WTC11 (cell line): Measurements from ENCODE around the gene ATP2B1. TPM values are rescaled to one million over a fixed set of nuclear protein-coding genes. Genes with fewer than 3 reads are reported as not detected.

Experiments used
- ATAC-seq: fragments of 200-7000 bp; cut with Tn5 transposase; 2 replicates; pipeline ENCODE4 v1.10.0; 2021; ENCODE audit warnings: mild to moderate bottlenecking, moderate library complexity
- CTCF ChIA-PET: fragments of 300-600 bp; sonication (Branson Sonifier 250); formaldehyde crosslinking; loops from one replicate; lab custom pipeline; 2021; ENCODE audit warnings: antibody characterized with exemption; lab: Charles Lee
- POLR2A ChIA-PET: fragments of 350-600 bp; sonication (Branson Sonifier 250); formaldehyde crosslinking; loops from one replicate; lab custom pipeline; 2021; ENCODE audit warnings: antibody characterized with exemption; lab: Charles Lee
- DNase-seq: peaks from one replicate; pipeline ENCODE4 v3.0.0; 2021; ENCODE audit warnings: low spot score
- H3K27ac Mint-ChIP-seq: 2 replicates; pipeline ENCODE4 v1.8.0; 2021; ENCODE audit warnings: mixed read lengths
- H3K27me3 Mint-ChIP-seq: 2 replicates; pipeline ENCODE4 v1.8.0; 2021; ENCODE audit warnings: low read depth, mild to moderate bottlenecking, moderate library complexity, mixed read lengths
- H3K36me3 Mint-ChIP-seq: 2 replicates; pipeline ENCODE4 v1.8.0; 2021; ENCODE audit warnings: mixed read lengths
- H3K4me1 Mint-ChIP-seq: 2 replicates; pipeline ENCODE4 v1.8.0; 2022; ENCODE audit warnings: mixed read lengths
- H3K4me3 Mint-ChIP-seq: 2 replicates; pipeline ENCODE4 v1.8.0; 2021; ENCODE audit warnings: mild to moderate bottlenecking, moderate library complexity, mixed read lengths
- H3K9me3 Mint-ChIP-seq: 2 replicates; pipeline ENCODE4 v1.8.0; 2021; ENCODE audit warnings: mixed read lengths
- ARID4B ChIP-seq: sonication (generic); formaldehyde crosslinking; IDR thresholded peaks from 2 replicates; pipeline ENCODE4 v1.8.0; 2023; ENCODE audit warnings: missing genetic modification reagents, mild to moderate bottlenecking, borderline replicate concordance
- ATF1 ChIP-seq: sonication (generic); formaldehyde crosslinking; IDR thresholded peaks from 2 replicates; pipeline ENCODE4 v1.8.1; 2023; ENCODE audit warnings: mild to moderate bottlenecking, moderate library complexity, missing genetic modification reagents
- ATF2 ChIP-seq: sonication (generic); formaldehyde crosslinking; IDR thresholded peaks from 2 replicates; pipeline ENCODE4 v1.8.1; 2022; ENCODE audit warnings: low read depth, missing genetic modification reagents, borderline replicate concordance
- CREM ChIP-seq: sonication (generic); formaldehyde crosslinking; IDR thresholded peaks from 2 replicates; pipeline ENCODE4 v1.8.1; 2022; ENCODE audit warnings: mild to moderate bottlenecking, missing genetic modification reagents, moderate library complexity
- E2F4 ChIP-seq: sonication (generic); formaldehyde crosslinking; IDR thresholded peaks from 2 replicates; pipeline ENCODE4 v1.8.1; 2022; ENCODE audit warnings: low read depth, mild to moderate bottlenecking, moderate library complexity, missing genetic modification reagents, borderline replicate concordance
- FOXK1 ChIP-seq: sonication (generic); formaldehyde crosslinking; IDR thresholded peaks from 2 replicates; pipeline ENCODE4 v1.8.0; 2022; ENCODE audit warnings: mild to moderate bottlenecking, moderate library complexity, missing genetic modification reagents
- HMGXB4 ChIP-seq: sonication (generic); formaldehyde crosslinking; IDR thresholded peaks from 2 replicates; pipeline ENCODE4 v1.8.1; 2023; ENCODE audit warnings: mild to moderate bottlenecking, moderate library complexity, missing genetic modification reagents
- MXD4 ChIP-seq: fragments of 250-450 bp; sonication (Bioruptor Pico); IDR thresholded peaks from 2 replicates; pipeline ENCODE4 v1.8.0; 2021; ENCODE audit warnings: mild to moderate bottlenecking, moderate library complexity, borderline replicate concordance
- NFE2L1 ChIP-seq: sonication (generic); formaldehyde crosslinking; IDR thresholded peaks from 2 replicates; pipeline ENCODE4 v1.8.1; 2023; ENCODE audit warnings: missing genetic modification reagents
- SMAD3 ChIP-seq: sonication (generic); formaldehyde crosslinking; IDR thresholded peaks from 2 replicates; pipeline ENCODE4 v1.8.0; 2022; ENCODE audit warnings: missing genetic modification reagents, mild to moderate bottlenecking, borderline replicate concordance
- TP53 ChIP-seq: sonication (generic); formaldehyde crosslinking; IDR thresholded peaks from 2 replicates; pipeline ENCODE4 v1.8.1; 2023; ENCODE audit warnings: mild to moderate bottlenecking, missing genetic modification reagents
- ZBTB43 ChIP-seq: sonication (generic); formaldehyde crosslinking; IDR thresholded peaks from 2 replicates; pipeline ENCODE4 v1.8.1; 2023; ENCODE audit warnings: mild to moderate bottlenecking, missing genetic modification reagents
- ZNF281 ChIP-seq: sonication (generic); formaldehyde crosslinking; IDR thresholded peaks from 2 replicates; pipeline ENCODE4 v1.8.0; 2023; ENCODE audit warnings: mild to moderate bottlenecking, missing genetic modification reagents
- ZNF512 ChIP-seq: sonication (generic); formaldehyde crosslinking; IDR thresholded peaks from 2 replicates; pipeline ENCODE4 v1.8.1; 2022; ENCODE audit warnings: missing genetic modification reagents, borderline replicate concordance
- total RNA-seq: library from RNA; stranded (reverse); gene quantifications from 3 replicates; pipeline ENCODE4 v1.2.3, GENCODE V29; 2021

ATP2B1 gene
- total RNA-seq, 1 experiment from 2014 or later, result 31.7 TPM

GRCh38 chr12:89742337-89743022 lies 33.8 kb upstream of the ATP2B1 start (continued):
- TF ChIP-seq ARID4B (no peak), ATF2 (CRISPR knock-in tag) (no peak), FOXK1 (CRISPR knock-in tag) (no peak), ZBTB43 (CRISPR knock-in tag) (no peak), TP53 (CRISPR knock-in tag) (no peak), CREM (no peak)

GRCh38 chr12:89740943-89741342 lies 32.3 kb upstream of the ATP2B1 start:
- no peak for DNase-seq
- Mint-ChIP-seq H3K4me3 (no peak overlapping the region), H3K27ac (no peak overlapping the region), H3K27me3 (no peaks in the 10 kb centered on the region), H3K4me1 (no peaks in the 10 kb centered on the region), H3K9me3 (peaks cover 39% of the 10 kb centered on the region), H3K36me3 (peaks cover 4% of the 10 kb centered on the region; the same call in 1 of the 2 replicates)
- POLR2A ChIA-PET, result no interaction called here
- TF ChIP-seq E2F4 (CRISPR knock-in tag) (no peak), HMGXB4 (CRISPR knock-in tag) (no peak)
- CTCF ChIA-PET, result no interaction called here
- ATAC-seq, result no peak

- H3K9me3 Mint-ChIP-seq, result peaks cover 28% of the 10 kb centered on the region
- no peak for ATAC-seq
- H3K36me3 Mint-ChIP-seq, result peaks cover 4% of the 10 kb centered on the region; the same call in 1 of the 2 replicates
- no peaks in the 10 kb centered on the region for H3K27me3 Mint-ChIP-seq
- H3K4me1 Mint-ChIP-seq, result no peaks in the 10 kb centered on the region
- H3K27ac Mint-ChIP-seq, result no peak overlapping the region
- no peak overlapping the region for H3K4me3 Mint-ChIP-seq
- no peak for DNase-seq
- ChIA-PET CTCF (no interaction called here), POLR2A (no interaction called here)
- TF ChIP-seq SMAD3 (CRISPR knock-in tag) (no peak), ZNF281 (CRISPR knock-in tag) (no peak), NFE2L1 (CRISPR knock-in tag) (no peak), ZNF512 (CRISPR knock-in tag) (no peak), MXD4 (CRISPR knock-in tag) (no peak), ATF1 (no peak)
Measured at GRCh38 chr12:89736995-89737394, 28.4 kb upstream of the ATP2B1 start.
